Measurements from ENCODE around the gene GNAI2.

- TF ChIP-seq CTCF (conservative IDR thresholded peaks at IDR 0.05) (no peak), EZH2 (IDR thresholded peaks at IDR 0.05; ENCODE audit: low read depth) (no peak)
Observed at GRCh38 chr3:50294089-50294488, 58.1 kb downstream of the GNAI2 start.

All from PC-9 (cell line).